NB4 (cell line): ENCODE results near the gene ANXA3.

Experiments
- DNase-seq: peaks from one replicate; pipeline ENCODE4 v3.0.0; 2010; ENCODE audit warnings: low read depth
- H3K4me3 ChIP-seq: one replicate; pipeline ENCODE4 v1.5.1; 2011; ENCODE audit warnings: mild to moderate bottlenecking, low read depth, low read length, moderate library complexity
- CTCF ChIP-seq: IDR thresholded peaks from one replicate; pipeline ENCODE4 v1.5.1; 2012; ENCODE audit warnings: low read depth, low read length
- MAX ChIP-seq: IDR thresholded peaks from 2 replicates; pipeline ENCODE4 v1.6.1; 2011; ENCODE audit warnings: low read depth, low read length
- MYC ChIP-seq: IDR thresholded peaks from 2 replicates; pipeline ENCODE4 v1.6.1; 2011; ENCODE audit warnings: low read depth, low read length
- POLR2A ChIP-seq: IDR thresholded peaks from 2 replicates; pipeline ENCODE4 v1.6.1; 2011; ENCODE audit warnings: mild to moderate bottlenecking; ENCODE audit not compliant: insufficient read length; ENCODE audit errors: extremely low read depth

Gene ANXA3

DNA sequence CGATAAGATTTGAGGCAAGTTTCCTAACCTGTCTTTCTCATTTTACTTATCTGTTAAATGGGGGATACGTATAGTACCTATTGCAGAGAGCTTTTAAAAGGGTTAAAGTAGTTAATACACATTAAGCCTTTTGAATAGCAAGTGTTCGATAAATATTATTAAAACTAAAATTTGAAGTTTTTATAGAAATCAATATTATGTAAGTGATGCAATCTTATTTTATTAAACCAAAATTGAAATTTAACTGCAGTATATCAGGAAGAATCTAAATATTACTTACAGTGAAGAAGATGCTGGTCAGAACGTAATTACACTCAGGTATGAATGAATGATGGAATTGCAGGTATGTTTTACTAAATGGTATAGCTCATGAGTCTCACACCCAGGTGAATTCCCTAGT, 58.0 kb downstream of the ANXA3 start:
- no peak for DNase-seq
- no peak for TF ChIP-seq MYC
- TF ChIP-seq MAX, result no peak
- no peak for TF ChIP-seq POLR2A
- no peak for TF ChIP-seq CTCF
- H3K4me3 ChIP-seq, result no peak overlapping the region

DNA sequence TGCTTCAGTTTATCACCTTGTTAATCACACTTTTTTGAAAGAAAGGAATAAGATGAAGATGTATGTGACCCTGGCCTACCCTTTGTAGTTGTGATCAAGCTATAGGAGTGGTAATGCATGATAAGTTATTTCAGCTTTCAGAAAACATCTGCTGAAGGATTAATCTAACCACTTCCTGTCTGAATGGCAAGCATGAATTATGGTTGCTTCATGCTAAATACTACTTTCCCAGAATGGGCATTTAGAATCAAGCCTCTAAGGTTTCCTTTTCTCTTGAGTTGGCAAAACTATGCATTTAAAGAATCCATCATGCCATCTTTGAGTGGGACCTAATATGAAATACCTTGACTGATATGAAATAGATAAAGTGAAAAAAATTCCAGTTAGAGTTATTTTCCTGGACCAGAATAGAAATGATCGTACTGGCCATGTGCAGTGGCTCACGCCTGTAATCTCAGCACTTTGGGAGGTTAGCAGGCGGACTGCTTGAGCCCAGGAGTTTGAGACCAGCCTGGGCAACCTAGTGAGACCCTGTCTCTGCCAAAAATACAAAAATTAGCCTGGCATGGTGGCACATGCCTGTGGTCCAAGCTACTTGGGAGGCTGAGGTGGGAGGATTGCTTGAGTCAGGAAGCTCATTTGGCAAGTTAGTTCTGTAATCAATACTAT, 59.1 kb downstream of the ANXA3 start:
- no peak overlapping the region for H3K4me3 ChIP-seq
- peak; percentile 63 for DNase-seq
- TF ChIP-seq CTCF (no peak), POLR2A (no peak), MAX (no peak), MYC (no peak)

GRCh38 chr4:78611215-78611558, 59.6 kb downstream of the ANXA3 start:
- no peak for TF ChIP-seq POLR2A
- no peak for TF ChIP-seq MYC
- no peak for TF ChIP-seq CTCF
- no peak for TF ChIP-seq MAX
- H3K4me3 ChIP-seq, result no peak overlapping the region
- no peak for DNase-seq

DNA sequence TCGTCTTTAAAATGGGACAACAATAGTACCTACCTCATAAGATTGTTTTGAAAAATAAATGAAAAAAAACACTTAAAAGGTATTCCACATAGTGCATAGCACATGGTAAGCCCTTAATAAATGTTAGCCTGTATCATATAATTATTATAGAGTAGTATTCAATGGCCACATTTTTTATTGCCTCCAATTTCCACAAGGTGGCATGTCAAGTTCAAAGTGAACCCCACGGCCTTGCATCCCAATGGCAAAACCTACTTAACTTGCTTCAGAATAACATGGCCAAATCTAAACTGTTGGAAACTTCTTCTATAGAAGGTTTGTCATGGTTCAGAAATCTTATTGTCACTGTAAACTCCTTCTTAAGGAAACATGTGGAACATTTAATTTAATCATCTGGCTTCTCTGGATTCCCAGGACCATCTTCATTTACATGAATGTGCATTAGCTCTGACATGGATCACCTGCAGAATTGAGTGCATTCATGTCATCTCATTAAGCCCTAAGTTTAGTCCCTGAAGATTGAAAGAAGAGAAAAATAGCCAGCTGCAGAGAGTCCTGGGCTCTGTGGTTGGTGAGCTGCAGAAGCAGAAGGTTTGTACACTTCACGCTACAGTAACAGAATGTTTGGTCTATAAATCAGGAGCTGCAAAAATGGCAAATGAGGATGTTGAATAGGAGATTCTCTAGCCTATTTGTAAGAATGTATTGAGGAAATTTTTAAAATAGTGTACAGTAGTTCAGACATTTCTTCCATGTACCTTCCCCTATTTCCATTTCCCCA, 61.0 kb downstream of the ANXA3 start:
- TF ChIP-seq MAX (no peak), POLR2A (no peak), CTCF (peak; percentile 35), MYC (no peak)
- H3K4me3 ChIP-seq, result no peak overlapping the region
- peak; percentile 68 for DNase-seq

- H3K4me3 ChIP-seq, result no peak overlapping the region
- TF ChIP-seq MYC (no peak), POLR2A (no peak), CTCF (no peak), MAX (no peak)
- peak; percentile 18 for DNase-seq
These were observed 62.2 kb downstream of the ANXA3 start for GRCh38 chr4:78613522-78614321.
